Measurements from ENCODE around the gene TSPAN14. TPM values are rescaled to one million over a fixed set of nuclear protein-coding genes. Genes with fewer than 3 reads are reported as not detected.

Gene TSPAN14
- polyA plus RNA-seq, 1 donor (not counting 4 experiments of a cell fraction or from before 2014, with no cell fraction given): 71.1 TPM

GRCh38 chr10:80537086-80537735 is 83.1 kb downstream of the TSPAN14 start:
- TF ChIP-seq EZH2 (IDR thresholded peaks at IDR 0.05; ENCODE audit: low read length) (no peak), CTCF (optimal IDR thresholded peaks at IDR 0.05 in 1 of 3, IDR thresholded peaks at IDR 0.05 in 1 of 3, conservative IDR thresholded peaks at IDR 0.05 in 1 of 3; ENCODE audit: extremely low read depth in 1 of 3, insufficient read depth in 2 of 3, low read length in 3 of 3) (no peak)
- no peak for DNase-seq (ENCODE audit: low read depth, low spot score)
- no peaks in the 10 kb centered on the region for H4K20me1 ChIP-seq (ENCODE audit: control insufficient read depth, extremely low read depth, insufficient read depth, low read length)

GRCh38 chr10:80537736-80538480 is 83.8 kb downstream of the TSPAN14 start, which contains the start of gene SH2D4B:
TSS of gene SH2D4B (plus strand) at chr10:80537902. CDS start at chr10:80538332, 430 bp downstream.
- dilution Hi-C loops (cut with MboI; ENCODE audit: extremely low pct_ligation_motif_present, low sequenced_read_pairs): no loop called here
- TF ChIP-seq CTCF (optimal IDR thresholded peaks at IDR 0.05 in 1 of 3, IDR thresholded peaks at IDR 0.05 in 1 of 3, conservative IDR thresholded peaks at IDR 0.05 in 1 of 3; ENCODE audit: extremely low read depth in 1 of 3, insufficient read depth in 2 of 3, low read length in 3 of 3): no peak
- TF ChIP-seq EZH2 (IDR thresholded peaks at IDR 0.05; ENCODE audit: low read length): no peak
- H4K20me1 ChIP-seq (ENCODE audit: control insufficient read depth, extremely low read depth, insufficient read depth, low read length): no peaks in the 10 kb centered on the region
- H3K4me2 ChIP-seq (ENCODE audit: control insufficient read depth, extremely low read depth, insufficient read depth, low read depth, low read length): no peak within 1 kb of the TSS
- H3K79me2 ChIP-seq (ENCODE audit: control insufficient read depth, insufficient read depth, low read length): no peaks in the 10 kb centered on the region
- no peak within 1 kb of the TSS for H2AFZ ChIP-seq (ENCODE audit: control insufficient read depth, low read length)
- DNase-seq (ENCODE audit: low read depth, low spot score): no peak
- no peaks in the 10 kb centered on the region for H3K9me3 ChIP-seq (ENCODE audit: control insufficient read depth, low read depth, low read length)
- no peak within 1 kb of the TSS for H3K27ac ChIP-seq (ENCODE audit: control insufficient read depth, insufficient read depth, low read length)
- no peaks in the 10 kb centered on the region for H3K9me1 ChIP-seq (ENCODE audit: control insufficient read depth, extremely low read depth, insufficient read depth, low read length)
- no peak for FAIRE-seq
- peaks cover 36% of the 10 kb centered on the region for H3K4me1 ChIP-seq (ENCODE audit: control insufficient read depth, extremely low read depth, insufficient read depth, low read length)
- no peaks in the 10 kb centered on the region for H3K36me3 ChIP-seq (ENCODE audit: control insufficient read depth in 2 of 2, extremely low read depth in 1 of 2, insufficient read depth in 2 of 2, low read length in 2 of 2)
- H3K4me3 ChIP-seq (ENCODE audit: control insufficient read depth in 2 of 3, extremely low read depth in 1 of 3, insufficient read depth in 2 of 3, low read depth in 1 of 3, low read length in 3 of 3): no peak within 1 kb of the TSS
- H3K27me3 ChIP-seq (ENCODE audit: control insufficient read depth, extremely low read depth, insufficient read depth, low read length): no peaks in the 10 kb centered on the region
- H3K9ac ChIP-seq (ENCODE audit: control insufficient read depth, extremely low read depth, insufficient read depth, low read length): no peak within 1 kb of the TSS

More at GRCh38 chr10:80537086-80537735, 83.1 kb downstream of the TSPAN14 start:
- FAIRE-seq: no peak
- H3K79me2 ChIP-seq (ENCODE audit: control insufficient read depth, insufficient read depth, low read length): no peaks in the 10 kb centered on the region
- H3K4me3 ChIP-seq (ENCODE audit: control insufficient read depth in 2 of 3, extremely low read depth in 1 of 3, insufficient read depth in 2 of 3, low read depth in 1 of 3, low read length in 3 of 3): no peak overlapping the region
- H3K9me1 ChIP-seq (ENCODE audit: control insufficient read depth, extremely low read depth, insufficient read depth, low read length): no peaks in the 10 kb centered on the region
- H3K36me3 ChIP-seq (ENCODE audit: control insufficient read depth in 2 of 2, extremely low read depth in 1 of 2, insufficient read depth in 2 of 2, low read length in 2 of 2): no peaks in the 10 kb centered on the region
- H2AFZ ChIP-seq (ENCODE audit: control insufficient read depth, low read length): no peak overlapping the region
- no peaks in the 10 kb centered on the region for H3K27me3 ChIP-seq (ENCODE audit: control insufficient read depth, extremely low read depth, insufficient read depth, low read length)
- dilution Hi-C loops (cut with MboI; ENCODE audit: extremely low pct_ligation_motif_present, low sequenced_read_pairs): no loop called here
- no peak overlapping the region for H3K4me2 ChIP-seq (ENCODE audit: control insufficient read depth, extremely low read depth, insufficient read depth, low read depth, low read length)
- no peaks in the 10 kb centered on the region for H3K9me3 ChIP-seq (ENCODE audit: control insufficient read depth, low read depth, low read length)
- H3K9ac ChIP-seq (ENCODE audit: control insufficient read depth, extremely low read depth, insufficient read depth, low read length): no peak overlapping the region
- H3K27ac ChIP-seq (ENCODE audit: control insufficient read depth, insufficient read depth, low read length): no peak overlapping the region
- peaks cover 32% of the 10 kb centered on the region for H3K4me1 ChIP-seq (ENCODE audit: control insufficient read depth, extremely low read depth, insufficient read depth, low read length)
